Panc1 (cell line): ENCODE results near the gene MOCS1. TPM values are rescaled to one million over a fixed set of nuclear protein-coding genes. Genes with fewer than 3 reads are reported as not detected.
"Not testable (repeated sequence)": the region's sequence is repeated elsewhere in the genome, so short reads cannot be mapped to it uniquely, and the experiment has no call there.

Experiments
- ATAC-seq: fragments of 200-7000 bp; cut with Tn5 transposase; 2 replicates; pipeline ENCODE4 v1.9.1; 2020; ENCODE audit warnings: mild to moderate bottlenecking, moderate library complexity
- BruUV-seq: library from RNA; stranded (reverse); fragments of 400-500 nt; replicated peaks from 2 replicates; lab custom pipeline; 2021; lab: Mats Ljungman, UMichigan
- CTCF ChIA-PET: fragments of 300-600 bp; sonication (Branson Sonifier 250); formaldehyde crosslinking; loops from one replicate; lab custom pipeline; 2022; ENCODE audit warnings: antibody characterized with exemption; lab: Charles Lee
- POLR2A ChIA-PET: fragments of 300-600 bp; sonication (Branson Sonifier 250); formaldehyde crosslinking; loops from one replicate; lab custom pipeline; 2022; ENCODE audit warnings: antibody characterized with exemption; lab: Charles Lee
- DNase-seq: peaks from one replicate; pipeline ENCODE4 v3.0.0-alpha.2; 2010; ENCODE audit warnings: low read depth, low spot score
- H3K27ac ChIP-seq: 2 replicates; pipeline ENCODE4 v1.5.1; 2011; ENCODE audit warnings: mild to moderate bottlenecking, low read length, inconsistent platforms
- H3K27me3 ChIP-seq: fragments of 200-500 bp; sonication (Bioruptor generic); 2 replicates; pipeline ENCODE4 v1.6.0; 2014; ENCODE audit warnings: low read length, inconsistent platforms; ENCODE audit not compliant: control insufficient read depth, insufficient read depth
- H3K36me3 ChIP-seq: fragments of 200-500 bp; sonication (Bioruptor generic); 2 replicates; pipeline ENCODE4 v1.5.1; 2014; ENCODE audit warnings: inconsistent platforms, mild to moderate bottlenecking, low read length, moderate library complexity; ENCODE audit not compliant: control insufficient read depth, insufficient read depth
- H3K4me1 ChIP-seq: 2 replicates; pipeline ENCODE4 v1.5.1; 2011; ENCODE audit warnings: inconsistent platforms, mild to moderate bottlenecking, low read length, moderate library complexity; ENCODE audit not compliant: control insufficient read depth, insufficient read depth
- H3K4me3 ChIP-seq, 2 experiments: 2 replicates each; pipeline ENCODE4 v1.5.1; 2011 to 2012; ENCODE audit warnings: low read depth in 2 of 2, low read length in 2 of 2, mild to moderate bottlenecking in 2 of 2, inconsistent platforms in 1 of 2, moderate library complexity in 1 of 2
- H3K9me3 ChIP-seq: fragments of 200-500 bp; sonication (Bioruptor generic); 2 replicates; pipeline ENCODE4 v1.5.1; 2014; ENCODE audit warnings: low read depth, mild to moderate bottlenecking, inconsistent platforms, low read length, moderate library complexity; ENCODE audit not compliant: control insufficient read depth, insufficient read depth
- CTCF ChIP-seq: fragments of 450-650 bp; IDR thresholded peaks from 2 replicates; pipeline ENCODE4 v1.5.1; 2017; ENCODE audit warnings: mild to moderate bottlenecking
- POLR2AphosphoS5 ChIP-seq: IDR thresholded peaks from 2 replicates; pipeline ENCODE4 v1.6.1; 2012; ENCODE audit warnings: mild to moderate bottlenecking, low read depth, low read length, moderate library complexity
- SIN3A ChIP-seq: IDR thresholded peaks from 2 replicates; pipeline ENCODE4 v1.6.1; 2012; ENCODE audit warnings: low read depth, mild to moderate bottlenecking, low read length, moderate library complexity, borderline replicate concordance; ENCODE audit not compliant: insufficient read depth
- TCF7L2 ChIP-seq: IDR thresholded peaks from 2 replicates; pipeline ENCODE4 v1.6.1; 2011; ENCODE audit warnings: mild to moderate bottlenecking, low read depth, low read length, inconsistent platforms
- in situ Hi-C: cut with HindIII; loops from 2 replicates; pipeline ENCODE4 v1.10.0; 2016; ENCODE audit warnings: low sequenced_read_pairs, low pct_unique_long_range_greater_than_20kb
- intact Hi-C: fragments of 100-400 bp; cut with micrococcal nuclease; formaldehyde crosslinking; loops from one replicate; pipeline ENCODE4 v1.10.0; 2022; ENCODE audit not compliant: unreplicated experiment
- total RNA-seq: library from RNA; stranded (reverse); gene quantifications from one replicate; pipeline ENCODE4 v1.2.1, GENCODE V29; 2021; ENCODE audit not compliant: unreplicated experiment
- TF ChIP-seq, protein P1 (sequence below), 2 experiments: IDR thresholded peaks; 2 replicates each; pipeline ENCODE4 v1.6.1; 2011 to 2012; ENCODE audit warnings: low read depth in 2 of 2, control low read depth in 1 of 2, low read length in 1 of 2, mild to moderate bottlenecking in 1 of 2, moderate library complexity in 1 of 2; ENCODE audit not compliant: insufficient read depth in 1 of 2

Gene MOCS1
- total RNA-seq, 1 experiment from 2014 or later = 0.98 TPM

DNA sequence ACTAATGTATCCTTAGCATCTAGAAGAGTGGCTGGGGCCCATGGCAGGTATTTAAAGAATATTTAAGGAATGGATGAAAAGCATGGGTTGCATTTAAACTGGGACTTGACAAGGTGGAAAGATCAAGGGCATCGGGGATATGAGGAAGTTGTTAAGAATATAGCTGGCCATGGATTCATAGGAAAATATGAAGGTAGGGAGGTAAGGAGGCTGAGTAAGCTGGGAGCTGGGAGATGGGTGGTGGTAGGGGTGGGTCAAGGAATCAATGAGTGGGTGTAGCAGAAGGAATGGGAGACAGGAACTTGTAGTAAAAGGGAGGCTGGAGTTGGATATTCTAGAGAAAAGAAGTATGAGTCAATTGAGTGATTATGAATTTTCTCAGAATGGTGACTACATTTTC is 44.0 kb upstream of the MOCS1 start:
- no peaks in the 10 kb centered on the region for H3K9me3 ChIP-seq
- no peak overlapping the region for H3K4me3 ChIP-seq
- intact Hi-C loops (no loop called here), in situ Hi-C loops (no loop called here)
- no peaks in the 10 kb centered on the region; the same call in 1 of the 2 replicates for H3K27me3 ChIP-seq
- H3K27ac ChIP-seq = no peak overlapping the region
- ChIA-PET CTCF (no interaction called here), POLR2A (no interaction called here)
- no peaks in the 10 kb centered on the region for H3K4me1 ChIP-seq
- no peak for DNase-seq
- TF ChIP-seq CTCF (no peak), SIN3A (no peak), POLR2AphosphoS5 (no peak), TCF7L2 (no peak)
- TF ChIP-seq, protein P1, sequence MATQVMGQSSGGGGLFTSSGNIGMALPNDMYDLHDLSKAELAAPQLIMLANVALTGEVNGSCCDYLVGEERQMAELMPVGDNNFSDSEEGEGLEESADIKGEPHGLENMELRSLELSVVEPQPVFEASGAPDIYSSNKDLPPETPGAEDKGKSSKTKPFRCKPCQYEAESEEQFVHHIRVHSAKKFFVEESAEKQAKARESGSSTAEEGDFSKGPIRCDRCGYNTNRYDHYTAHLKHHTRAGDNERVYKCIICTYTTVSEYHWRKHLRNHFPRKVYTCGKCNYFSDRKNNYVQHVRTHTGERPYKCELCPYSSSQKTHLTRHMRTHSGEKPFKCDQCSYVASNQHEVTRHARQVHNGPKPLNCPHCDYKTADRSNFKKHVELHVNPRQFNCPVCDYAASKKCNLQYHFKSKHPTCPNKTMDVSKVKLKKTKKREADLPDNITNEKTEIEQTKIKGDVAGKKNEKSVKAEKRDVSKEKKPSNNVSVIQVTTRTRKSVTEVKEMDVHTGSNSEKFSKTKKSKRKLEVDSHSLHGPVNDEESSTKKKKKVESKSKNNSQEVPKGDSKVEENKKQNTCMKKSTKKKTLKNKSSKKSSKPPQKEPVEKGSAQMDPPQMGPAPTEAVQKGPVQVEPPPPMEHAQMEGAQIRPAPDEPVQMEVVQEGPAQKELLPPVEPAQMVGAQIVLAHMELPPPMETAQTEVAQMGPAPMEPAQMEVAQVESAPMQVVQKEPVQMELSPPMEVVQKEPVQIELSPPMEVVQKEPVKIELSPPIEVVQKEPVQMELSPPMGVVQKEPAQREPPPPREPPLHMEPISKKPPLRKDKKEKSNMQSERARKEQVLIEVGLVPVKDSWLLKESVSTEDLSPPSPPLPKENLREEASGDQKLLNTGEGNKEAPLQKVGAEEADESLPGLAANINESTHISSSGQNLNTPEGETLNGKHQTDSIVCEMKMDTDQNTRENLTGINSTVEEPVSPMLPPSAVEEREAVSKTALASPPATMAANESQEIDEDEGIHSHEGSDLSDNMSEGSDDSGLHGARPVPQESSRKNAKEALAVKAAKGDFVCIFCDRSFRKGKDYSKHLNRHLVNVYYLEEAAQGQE (IDR thresholded peaks at IDR 0.05; ENCODE audit: insufficient read depth in 1 of 2, low read depth in 2 of 2, low read length in 1 of 2) = no peak
- ATAC-seq = no peak
- H3K36me3 ChIP-seq = no peaks in the 10 kb centered on the region
- no TSS peak for BruUV-seq

DNA sequence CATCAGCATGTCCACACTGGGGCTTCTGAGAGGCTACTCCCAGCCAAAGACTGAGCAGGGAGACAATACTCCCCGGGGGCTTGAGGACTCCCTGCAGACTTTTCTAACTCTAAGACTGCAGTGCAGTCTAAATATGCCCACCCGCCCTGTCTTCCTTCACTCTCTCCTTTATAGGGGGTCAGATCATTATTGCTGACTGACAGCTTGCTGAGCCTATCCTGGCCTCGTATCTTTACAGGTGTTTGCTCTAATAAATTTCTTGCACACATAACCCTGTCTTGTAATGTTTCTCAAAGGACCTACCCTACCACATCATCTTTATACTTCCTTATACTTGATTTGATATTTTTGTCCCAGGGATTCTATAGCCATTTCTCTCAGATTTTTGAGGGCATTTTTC is 39.4 kb upstream of the MOCS1 start:
- CTCF ChIA-PET = no interaction called here
- intact Hi-C loops (no loop called here), in situ Hi-C loops (no loop called here)
- H3K4me3 ChIP-seq = no peak overlapping the region
- H3K4me1 ChIP-seq = no peaks in the 10 kb centered on the region
- no peaks in the 10 kb centered on the region for H3K36me3 ChIP-seq
- no peak overlapping the region for H3K27ac ChIP-seq
- no peak for ATAC-seq
- H3K9me3 ChIP-seq = no peaks in the 10 kb centered on the region
- POLR2A ChIA-PET = no interaction called here
- DNase-seq = no peak
- TF ChIP-seq POLR2AphosphoS5 (no peak), SIN3A (no peak), TCF7L2 (no peak), CTCF (no peak)
- TF ChIP-seq, protein P1 (IDR thresholded peaks at IDR 0.05; ENCODE audit: insufficient read depth in 1 of 2, low read depth in 2 of 2, low read length in 1 of 2) = no peak
- no peaks in the 10 kb centered on the region for H3K27me3 ChIP-seq
- no TSS peak for BruUV-seq

- POLR2A ChIA-PET, ATAC-seq, DNase-seq, CTCF ChIA-PET, H3K27ac ChIP-seq, H3K4me1 ChIP-seq, H3K27me3 ChIP-seq, BruUV-seq, H3K9me3 ChIP-seq, H3K36me3 ChIP-seq, intact Hi-C loops, H3K4me3 ChIP-seq, in situ Hi-C loops: not testable (repeated sequence)
Measured at GRCh38 chr6:39972717-39973116, 38.5 kb upstream of the MOCS1 start.

GRCh38 chr6:39971131-39971530 is 36.9 kb upstream of the MOCS1 start:
- H3K4me3 ChIP-seq, intact Hi-C loops, BruUV-seq, H3K27ac ChIP-seq, CTCF ChIA-PET, H3K9me3 ChIP-seq, ATAC-seq, H3K36me3 ChIP-seq, DNase-seq, POLR2A ChIA-PET, H3K27me3 ChIP-seq, in situ Hi-C loops, H3K4me1 ChIP-seq: not testable (repeated sequence)
